CD14-positive monocyte (primary cell): ENCODE results near the gene PTPRD. TPM values are rescaled to one million over a fixed set of nuclear protein-coding genes. Genes with fewer than 3 reads are reported as not detected.

Experiments
- DNase-seq, 3 donors: peaks; one replicate each; pipeline ENCODE4 v3.0.0-alpha.2; 2011 to 2022
- H2AFZ ChIP-seq: 2 replicates; pipeline ENCODE4 v1.6.0; 2012; ENCODE audit warnings: mild to moderate bottlenecking, low read depth, low read length, inconsistent platforms; ENCODE audit not compliant: insufficient read depth, poor library complexity, severe bottlenecking
- H3K27ac ChIP-seq, 2 donors: 1 replicate in 1 of 2; 2 replicates in 1 of 2; pipeline ENCODE4 v1.5.1; 2012 to 2013; ENCODE audit warnings: low read length in 2 of 2, control low read depth in 1 of 2, inconsistent platforms in 1 of 2, low read depth in 1 of 2, mild to moderate bottlenecking in 1 of 2
- H3K27me3 ChIP-seq, 2 donors: one replicate each; pipeline versions ENCODE4 v1.6.0 to v1.6.1; 2011 to 2013; ENCODE audit warnings: low read length in 2 of 2; ENCODE audit not compliant: control insufficient read depth in 2 of 2, insufficient read depth in 2 of 2
- H3K36me3 ChIP-seq, 2 donors: replicated peaks in 1 of 2; 1 replicate in 1 of 2; 2 replicates in 1 of 2; pipeline versions ENCODE4 v1.5.1 to v1.6.1; 2012 to 2013; ENCODE audit warnings: low read length in 2 of 2, control low read depth in 1 of 2, inconsistent platforms in 1 of 2, mild to moderate bottlenecking in 1 of 2; ENCODE audit not compliant: insufficient read depth in 2 of 2, control insufficient read depth in 1 of 2
- H3K4me1 ChIP-seq, 2 donors: 1 replicate in 1 of 2; 2 replicates in 1 of 2; pipeline versions ENCODE4 v1.5.1 to v1.6.1; 2012 to 2013; ENCODE audit warnings: low read length in 2 of 2, control low read depth in 1 of 2, inconsistent platforms in 1 of 2, mild to moderate bottlenecking in 1 of 2, moderate library complexity in 1 of 2; ENCODE audit not compliant: insufficient read depth in 2 of 2, control insufficient read depth in 1 of 2
- H3K4me2 ChIP-seq: replicated peaks from 2 replicates; pipeline ENCODE3; 2012; ENCODE audit warnings: low read length, moderate library complexity, mild to moderate bottlenecking; ENCODE audit not compliant: poor library complexity, severe bottlenecking; ENCODE audit errors: extremely low read depth
- H3K4me3 ChIP-seq, 3 experiments: fragments of 200-600 bp in 1 of 3; sonication (generic) in 1 of 3; replicated peaks in 1 of 3; 1 replicate in 2 of 3; 2 replicates in 1 of 3; pipeline ENCODE4 v1.5.1; 2011 to 2013; ENCODE audit warnings: low read length in 3 of 3, mild to moderate bottlenecking in 3 of 3, control low read depth in 2 of 3, low read depth in 2 of 3, inconsistent platforms in 1 of 3, moderate library complexity in 1 of 3
- H3K79me2 ChIP-seq: 2 replicates; pipeline ENCODE4 v1.6.0; 2012; ENCODE audit warnings: mild to moderate bottlenecking, control low read depth, inconsistent platforms, low read length, moderate library complexity; ENCODE audit not compliant: insufficient read depth
- H3K9ac ChIP-seq: 2 replicates; pipeline ENCODE4 v1.6.0; 2017; ENCODE audit warnings: low read length, mild to moderate bottlenecking; ENCODE audit not compliant: insufficient read depth, poor library complexity, severe bottlenecking
- H3K9me3 ChIP-seq, 2 donors: replicated peaks in 1 of 2; 1 replicate in 1 of 2; 2 replicates in 1 of 2; pipeline versions ENCODE4 v1.5.1 to v1.6.1; 2012 to 2013; ENCODE audit warnings: low read length in 2 of 2, control low read depth in 1 of 2; ENCODE audit not compliant: control insufficient read depth in 1 of 2, insufficient read depth in 1 of 2
- H4K20me1 ChIP-seq: 2 replicates; pipeline ENCODE4 v1.6.0; 2012; ENCODE audit warnings: mild to moderate bottlenecking, low read length, control low read depth, moderate library complexity; ENCODE audit not compliant: insufficient read depth
- H3K27ac Mint-ChIP-seq, 7 donors: one replicate each; pipeline ENCODE4 v1.8.0; 2020; ENCODE audit warnings: mild to moderate bottlenecking in 7 of 7, mixed read lengths in 7 of 7, moderate library complexity in 6 of 7, inconsistent platforms in 2 of 7
- H3K27me3 Mint-ChIP-seq, 3 donors: one replicate each; pipeline ENCODE4 v1.8.0; 2021 to 2022; ENCODE audit warnings: low read depth in 3 of 3, mild to moderate bottlenecking in 3 of 3, mixed read lengths in 3 of 3, moderate library complexity in 3 of 3, inconsistent platforms in 1 of 3
- H3K36me3 Mint-ChIP-seq, 2 donors: one replicate each; pipeline ENCODE4 v1.8.0; 2020; ENCODE audit warnings: mixed read lengths in 2 of 2, inconsistent platforms in 1 of 2, mild to moderate bottlenecking in 1 of 2
- H3K4me1 Mint-ChIP-seq: one replicate; pipeline ENCODE4 v1.8.0; 2020; ENCODE audit warnings: mild to moderate bottlenecking, mixed read lengths
- H3K4me3 Mint-ChIP-seq, 2 donors: one replicate each; pipeline ENCODE4 v1.8.0; 2020; ENCODE audit warnings: mild to moderate bottlenecking in 2 of 2, mixed read lengths in 2 of 2, moderate library complexity in 1 of 2
- H3K9me3 Mint-ChIP-seq, 7 donors: one replicate each; pipeline ENCODE4 v1.8.0; 2020 to 2022; ENCODE audit warnings: mixed read lengths in 7 of 7, mild to moderate bottlenecking in 6 of 7, moderate library complexity in 6 of 7, inconsistent platforms in 2 of 7
- WGBS: methylation state at CpG from one replicate; pipeline ENCODE4 v1.1.5; 2013; ENCODE audit warnings: missing lambda C conversion rate; ENCODE audit not compliant: insufficient coverage; 5-methylcytosine and 5-hydroxymethylcytosine counted together
- intact Hi-C, 2 donors: fragments of 100-400 bp; cut with micrococcal nuclease; formaldehyde crosslinking; loops; one replicate each; pipeline versions ENCODE4 v1.15.0 to v1.15.1; 2023
- polyA plus RNA-seq, 3 donors: library from polyadenylated mRNA; depleted of rRNA in 1 of 3; unstranded in 2 of 3; stranded (reverse) in 1 of 3; fragments of 300-500 nt in 2 of 3; fragments of >200 nt in 1 of 3; fragmentation: Illumina TruSeq in 2 of 3; gene quantifications; 1 replicate in 2 of 3; 2 replicates in 1 of 3; pipeline ENCODE4 v1.2.3, GENCODE V29; 2012 to 2021
- TF ChIP-seq, protein P1 (sequence below): fragments of 200-600 bp; IDR thresholded peaks from one replicate; pipeline ENCODE4 v1.8.0; 2022; ENCODE audit warnings: antibody characterized with exemption, mild to moderate bottlenecking

The PTPRD gene
- polyA plus RNA-seq, 3 donors = not detected

DNA sequence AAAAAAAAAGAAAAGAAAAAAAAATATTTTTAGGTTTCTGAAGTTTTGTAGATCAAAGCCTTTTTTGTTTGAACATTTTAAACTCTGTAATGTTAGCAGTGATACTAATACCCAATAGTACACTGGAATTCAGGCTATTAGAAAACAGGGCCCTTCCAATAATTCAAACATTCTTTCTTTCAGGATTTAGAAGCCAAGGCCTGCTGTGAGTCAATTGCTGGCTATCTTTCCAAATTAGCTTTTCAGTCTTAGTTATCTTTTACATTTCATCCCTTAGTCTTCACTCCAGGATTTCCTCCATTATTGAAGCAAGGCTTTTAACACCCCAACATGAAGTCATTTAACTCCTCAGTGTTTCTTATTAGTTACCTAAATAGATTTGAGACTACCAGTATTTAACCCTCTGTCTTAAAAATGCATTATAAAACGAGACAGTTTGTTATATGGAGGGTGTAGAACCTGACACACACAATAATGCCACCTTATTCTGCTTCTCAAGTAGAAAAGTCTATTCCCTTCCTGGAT lies 1861.3 kb downstream of the PTPRD start:
- WGBS = no CpG with 5 or more reads among the region's 1 CpG
- Histone ChIP-seq H3K27ac (no peak overlapping the region), H3K4me3 (no peak overlapping the region), H3K4me2 (no peak overlapping the region), H2AFZ (no peak overlapping the region), H3K4me1 (no peaks in the 10 kb centered on the region), H3K36me3 (no peaks in the 10 kb centered on the region), H3K9ac (no peak overlapping the region), H3K9me3 (no peaks in the 10 kb centered on the region), H3K27me3 (no peaks in the 10 kb centered on the region), H4K20me1 (no peaks in the 10 kb centered on the region), H3K79me2 (no peaks in the 10 kb centered on the region)
- Mint-ChIP-seq H3K4me1 (no peaks in the 10 kb centered on the region), H3K27ac (no peak overlapping the region), H3K9me3 (peaks cover 0 to 7% (median 2%) of the 10 kb centered on the region in 7 donors), H3K27me3 (peaks cover 0 to 3% (median 2%) of the 10 kb centered on the region in 3 donors), H3K36me3 (no peaks in the 10 kb centered on the region), H3K4me3 (no peak overlapping the region)
- TF ChIP-seq, protein P1, sequence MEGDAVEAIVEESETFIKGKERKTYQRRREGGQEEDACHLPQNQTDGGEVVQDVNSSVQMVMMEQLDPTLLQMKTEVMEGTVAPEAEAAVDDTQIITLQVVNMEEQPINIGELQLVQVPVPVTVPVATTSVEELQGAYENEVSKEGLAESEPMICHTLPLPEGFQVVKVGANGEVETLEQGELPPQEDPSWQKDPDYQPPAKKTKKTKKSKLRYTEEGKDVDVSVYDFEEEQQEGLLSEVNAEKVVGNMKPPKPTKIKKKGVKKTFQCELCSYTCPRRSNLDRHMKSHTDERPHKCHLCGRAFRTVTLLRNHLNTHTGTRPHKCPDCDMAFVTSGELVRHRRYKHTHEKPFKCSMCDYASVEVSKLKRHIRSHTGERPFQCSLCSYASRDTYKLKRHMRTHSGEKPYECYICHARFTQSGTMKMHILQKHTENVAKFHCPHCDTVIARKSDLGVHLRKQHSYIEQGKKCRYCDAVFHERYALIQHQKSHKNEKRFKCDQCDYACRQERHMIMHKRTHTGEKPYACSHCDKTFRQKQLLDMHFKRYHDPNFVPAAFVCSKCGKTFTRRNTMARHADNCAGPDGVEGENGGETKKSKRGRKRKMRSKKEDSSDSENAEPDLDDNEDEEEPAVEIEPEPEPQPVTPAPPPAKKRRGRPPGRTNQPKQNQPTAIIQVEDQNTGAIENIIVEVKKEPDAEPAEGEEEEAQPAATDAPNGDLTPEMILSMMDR = no peak
- DNase-seq = no peak
- intact Hi-C loops = no loop called here

DNA sequence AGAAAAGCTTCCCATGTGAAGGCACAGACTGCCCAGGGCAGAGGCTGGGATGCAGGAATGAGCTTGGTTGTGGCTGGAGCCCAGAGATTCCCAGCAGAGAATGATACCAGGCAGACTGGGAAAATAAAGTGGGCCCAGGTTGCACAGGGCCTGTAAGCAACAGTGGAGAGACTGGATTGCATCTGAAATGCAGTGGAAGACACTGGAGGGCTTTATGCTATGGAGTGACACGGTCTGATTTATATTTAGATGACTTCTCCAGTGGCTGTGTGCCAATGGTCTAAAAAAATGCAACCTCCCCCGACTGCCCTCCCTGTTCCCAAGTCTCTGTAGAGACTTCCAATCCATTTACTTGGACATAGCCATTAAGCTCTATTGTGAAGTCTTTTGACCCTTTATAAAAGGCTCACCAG lies 1862.2 kb downstream of the PTPRD start:
- H3K36me3 ChIP-seq = no peaks in the 10 kb centered on the region
- no peak overlapping the region for H2AFZ ChIP-seq
- H3K4me1 Mint-ChIP-seq = no peaks in the 10 kb centered on the region

More for the DNA sequence above, 1862.2 kb downstream of the PTPRD start:
- Histone ChIP-seq H3K27me3 (no peaks in the 10 kb centered on the region), H3K4me2 (no peak overlapping the region), H3K9me3 (no peaks in the 10 kb centered on the region), H4K20me1 (no peaks in the 10 kb centered on the region), H3K79me2 (no peaks in the 10 kb centered on the region), H3K27ac (no peak overlapping the region), H3K9ac (no peak overlapping the region), H3K4me1 (no peaks in the 10 kb centered on the region), H3K4me3 (no peak overlapping the region)
- intact Hi-C loops = no loop called here
- H3K27ac Mint-ChIP-seq = no peak overlapping the region
- TF ChIP-seq, protein P1 = no peak
- peaks cover 0 to 7% (median 3%) of the 10 kb centered on the region in 7 donors for H3K9me3 Mint-ChIP-seq
- no peak overlapping the region for H3K4me3 Mint-ChIP-seq
- H3K27me3 Mint-ChIP-seq = peaks cover 0 to 3% (median 2%) of the 10 kb centered on the region in 3 donors
- DNase-seq = no peak
- no peaks in the 10 kb centered on the region for H3K36me3 Mint-ChIP-seq
- WGBS = 83% methylated on average over 1 of the region's 2 CpGs
